ENCODE results near the gene EFCAB11. TPM values are rescaled to one million over a fixed set of nuclear protein-coding genes. Genes with fewer than 3 reads are reported as not detected.

Gene EFCAB11
- total RNA-seq, 1 donor from 2014 or later = 13.9 TPM

DNA sequence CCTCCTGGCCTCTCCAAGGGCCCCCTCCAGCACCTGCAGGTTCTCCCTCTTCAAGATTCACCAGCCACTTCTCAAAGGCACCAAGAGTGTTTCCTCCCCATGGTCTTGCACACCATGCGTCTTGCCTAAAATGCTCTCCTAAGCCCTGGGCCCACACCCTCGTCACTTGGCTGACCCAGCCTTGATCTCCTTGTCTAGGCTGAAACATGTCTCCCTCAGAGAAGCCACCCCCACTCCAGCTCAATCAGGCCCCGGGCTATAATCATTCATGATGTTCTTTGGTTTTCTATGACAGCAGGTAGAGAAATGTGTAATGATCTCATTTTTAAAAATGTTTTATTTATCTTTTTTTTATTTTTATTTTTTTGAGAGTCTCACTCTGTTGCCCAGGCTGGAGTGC is 88.1 kb downstream of the EFCAB11 start:
- DNase-seq (ENCODE audit: low read depth) = no peak

DNA sequence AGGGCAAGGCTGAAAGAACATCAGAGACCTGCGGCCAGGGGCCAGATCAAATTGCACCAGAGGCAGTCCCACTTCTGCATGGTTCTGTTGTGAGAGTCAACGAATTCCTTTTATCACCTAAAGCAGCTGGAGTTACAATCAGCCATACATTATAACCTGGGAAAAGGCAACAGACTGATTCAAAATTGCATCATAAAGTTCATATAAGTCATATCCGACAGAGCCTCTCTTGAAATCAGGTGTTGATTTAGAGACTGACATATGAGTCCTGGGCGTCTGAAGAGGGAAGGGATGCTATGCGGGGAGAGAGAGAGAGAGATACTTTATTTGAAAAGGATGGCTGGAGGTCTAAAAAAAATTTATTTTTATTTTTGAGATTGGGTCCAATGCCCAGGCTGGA is 89.4 kb downstream of the EFCAB11 start:
- DNase-seq (ENCODE audit: low read depth) = no peak

DNA sequence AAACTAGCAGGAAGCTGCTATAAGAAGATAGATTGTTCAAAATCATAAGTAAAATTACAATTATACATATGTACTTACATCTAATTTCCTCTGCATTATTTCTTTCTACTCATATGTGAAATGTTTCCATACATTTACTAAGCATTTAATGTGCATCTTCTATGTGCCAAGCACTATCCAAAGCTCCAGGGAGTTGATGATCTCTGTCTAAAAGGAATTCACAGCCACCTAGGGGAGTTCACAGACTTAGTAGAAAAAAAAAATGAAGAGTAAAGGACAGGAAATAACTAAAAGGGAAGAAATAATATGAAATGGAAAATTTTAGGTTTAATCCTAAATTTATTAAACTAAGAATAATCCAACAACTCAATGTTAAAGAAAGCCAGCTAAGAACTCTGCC is 91.7 kb downstream of the EFCAB11 start:
- no peak for DNase-seq (ENCODE audit: low read depth)

DNA sequence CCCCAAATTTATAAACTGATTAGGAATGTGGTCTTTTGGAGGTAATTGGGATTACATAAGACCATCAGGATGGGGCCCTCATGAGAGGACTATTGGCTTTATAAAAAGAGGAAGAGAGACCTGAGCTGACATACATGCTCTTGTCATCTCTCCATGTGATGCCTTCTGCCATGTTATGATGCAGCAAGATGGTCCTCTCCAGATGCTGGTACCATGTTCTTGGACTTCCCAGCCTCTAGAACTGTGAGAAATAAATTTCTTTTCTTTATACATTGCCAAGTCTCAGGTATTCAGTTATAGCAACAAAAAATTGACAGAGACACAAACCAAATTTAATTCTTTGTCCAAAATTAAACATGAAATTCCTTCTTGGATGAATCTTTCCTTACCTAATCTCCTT is 92.9 kb downstream of the EFCAB11 start:
- no peak for DNase-seq (ENCODE audit: low read depth)

DNA sequence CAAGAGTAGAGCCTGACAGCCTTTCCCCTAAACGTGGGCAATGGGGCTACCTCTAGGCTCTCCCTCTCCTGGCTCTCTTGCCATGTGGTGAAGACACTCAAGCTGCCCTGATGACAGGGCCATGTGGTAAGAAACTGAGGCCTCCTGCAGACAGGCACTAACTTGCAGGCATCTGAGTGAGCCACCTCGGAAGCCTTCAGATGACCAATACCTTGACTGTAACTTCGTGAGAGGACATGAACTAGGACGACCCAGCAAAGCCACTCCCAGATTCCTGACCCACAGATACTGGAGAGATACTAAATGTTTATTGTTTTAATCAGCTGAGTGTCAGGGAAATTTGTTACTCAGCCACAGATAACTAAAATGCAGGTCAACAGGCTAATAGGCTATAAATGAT is 96.4 kb downstream of the EFCAB11 start:
- no peak for DNase-seq (ENCODE audit: low read depth)

- no peak for DNase-seq (ENCODE audit: low read depth)
These were observed 97.6 kb downstream of the EFCAB11 start for GRCh38 chr14:89856871-89857345.

DNA sequence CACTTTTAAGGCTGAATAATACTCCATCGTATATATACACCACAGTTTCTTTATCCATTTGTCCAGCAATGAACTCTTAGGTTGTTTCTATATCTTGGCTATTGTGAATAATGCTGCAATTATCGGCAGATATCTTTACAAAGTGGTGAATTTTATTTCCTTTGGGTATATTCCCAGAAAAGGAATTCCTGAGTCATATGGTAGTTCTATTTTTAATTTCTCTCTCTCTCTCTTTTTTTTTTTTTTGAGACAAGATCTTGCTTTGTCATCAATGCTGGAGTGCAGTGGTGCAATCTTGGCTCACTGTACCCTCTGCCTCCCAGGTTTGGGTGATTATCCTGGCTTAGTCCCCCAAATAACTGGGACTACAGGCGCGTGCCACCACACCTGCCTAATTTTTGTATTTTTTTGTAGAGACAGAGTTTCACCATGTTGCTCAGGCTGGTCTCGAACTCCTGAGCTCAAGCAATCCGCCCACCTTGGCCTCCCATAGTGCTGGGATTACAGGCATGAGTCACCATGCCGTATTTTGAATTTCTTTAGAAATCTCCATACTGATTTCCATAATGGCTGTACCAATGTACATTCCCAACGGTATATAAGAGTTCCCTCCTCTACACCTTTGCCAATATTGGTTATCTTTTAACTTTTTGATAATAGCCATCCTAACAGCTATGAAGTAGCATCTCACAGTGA is 98.4 kb downstream of the EFCAB11 start:
- DNase-seq (ENCODE audit: low read depth) = peak; percentile 18

GRCh38 chr14:89853936-89854693 is 100.4 kb downstream of the EFCAB11 start:
- DNase-seq (ENCODE audit: low read depth) = no peak

GRCh38 chr14:89851106-89851505 is 103.4 kb downstream of the EFCAB11 start:
- DNase-seq (ENCODE audit: low read depth) = no peak

- no peak for DNase-seq (ENCODE audit: low read depth)
These were observed 104.6 kb downstream of the EFCAB11 start for GRCh38 chr14:89849931-89850330.

GRCh38 chr14:89848165-89848564 is 106.4 kb downstream of the EFCAB11 start:
- no peak for DNase-seq (ENCODE audit: low read depth)

- peak; percentile 54 for DNase-seq (ENCODE audit: low read depth)
These were observed 109.2 kb downstream of the EFCAB11 start for GRCh38 chr14:89845346-89845745.

DNA sequence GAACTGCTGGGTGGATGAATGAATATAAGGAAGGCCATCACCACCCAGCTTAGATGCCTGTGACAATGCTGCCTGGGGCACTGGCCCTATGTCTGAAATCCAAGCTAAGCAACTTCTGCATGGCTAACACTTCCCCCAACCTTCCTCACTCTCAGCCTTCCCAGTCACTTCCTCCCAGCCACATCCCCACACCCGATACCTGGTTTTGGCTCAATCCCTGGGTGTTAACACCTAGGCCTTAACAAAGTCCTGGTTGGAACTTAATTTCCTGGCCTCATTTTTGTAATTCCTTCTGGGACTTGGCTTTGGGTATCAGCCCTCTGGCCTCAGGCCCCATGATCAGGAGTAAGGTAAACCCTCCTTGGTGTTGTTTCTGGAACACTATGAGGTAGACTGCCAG is 110.0 kb downstream of the EFCAB11 start:
- no peak for DNase-seq (ENCODE audit: low read depth)

GRCh38 chr14:89842837-89843236 is 111.7 kb downstream of the EFCAB11 start:
- DNase-seq (ENCODE audit: low read depth) = no peak

DNA sequence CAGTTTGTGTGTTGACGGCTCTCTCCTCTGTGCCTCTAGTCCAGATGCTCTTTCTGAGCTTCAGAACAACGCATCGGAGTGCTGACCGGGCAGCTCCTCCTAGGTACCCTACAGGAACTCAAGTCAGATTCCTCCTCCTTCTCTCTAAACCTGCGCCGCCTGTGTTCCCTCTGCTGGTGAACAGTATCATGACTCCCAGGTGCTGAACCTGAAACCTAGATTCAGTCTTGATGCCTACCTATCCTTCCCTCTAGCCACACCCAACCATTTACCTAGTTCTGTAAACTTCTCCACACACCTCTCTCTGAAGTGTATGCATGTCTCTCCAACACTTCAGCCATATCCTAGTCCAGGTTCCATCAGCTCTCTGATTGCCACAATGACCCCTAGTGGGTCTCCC is 112.7 kb downstream of the EFCAB11 start:
- no peak for DNase-seq (ENCODE audit: low read depth)

DNA sequence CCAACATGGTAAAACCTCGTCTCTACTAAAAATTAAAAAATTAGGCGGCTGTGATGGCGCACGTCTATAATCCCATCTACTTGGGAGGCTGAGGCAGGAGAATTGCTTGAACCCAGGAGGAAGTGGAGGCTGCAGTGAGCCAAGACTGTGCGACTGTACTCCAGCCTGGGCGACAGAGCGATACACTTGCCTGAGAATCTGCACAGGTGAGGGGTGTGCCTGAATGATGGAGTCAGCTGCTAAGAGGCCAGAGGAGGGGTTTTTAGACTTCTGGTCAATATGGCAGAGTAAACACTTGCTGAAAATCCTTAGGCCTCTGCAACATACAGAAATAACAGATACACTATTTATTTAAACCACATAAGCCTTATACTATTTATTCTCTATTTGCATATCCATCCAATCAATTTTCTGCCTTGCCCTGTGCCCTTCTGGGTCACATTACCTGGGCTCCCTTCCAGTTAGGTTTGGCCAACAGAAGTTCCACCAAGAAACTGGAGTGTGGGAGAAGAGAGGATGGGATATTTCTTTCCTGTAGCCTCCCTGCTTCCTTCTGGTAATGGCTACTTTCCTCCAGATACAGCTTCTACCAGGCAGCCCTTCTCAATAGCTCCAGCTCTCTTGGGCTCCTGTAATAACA is 117.6 kb downstream of the EFCAB11 start:
- DNase-seq (ENCODE audit: low read depth) = no peak

DNA sequence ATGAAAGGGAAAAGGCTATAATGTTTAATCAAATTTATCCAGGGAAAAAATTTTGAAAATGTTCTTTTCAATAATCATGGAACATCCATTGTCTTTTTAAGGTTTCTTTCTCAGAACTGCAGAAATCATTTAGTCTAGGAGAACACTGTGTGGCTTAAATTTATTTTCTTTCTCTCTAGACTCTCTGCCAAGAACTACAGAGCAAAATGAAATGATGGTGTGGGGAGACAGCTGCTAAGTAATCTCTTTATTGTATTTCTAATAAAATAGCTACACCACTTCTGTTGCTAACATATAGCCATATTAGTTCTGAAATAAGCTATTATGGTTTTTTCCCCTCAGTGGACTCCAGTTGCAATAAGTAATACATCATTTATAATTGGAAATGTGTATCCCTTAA is 120.9 kb downstream of the EFCAB11 start:
- no peak for DNase-seq (ENCODE audit: low read depth)

- DNase-seq (ENCODE audit: low read depth) = no peak
These were observed 121.4 kb downstream of the EFCAB11 start for GRCh38 chr14:89833120-89833532.

DNA sequence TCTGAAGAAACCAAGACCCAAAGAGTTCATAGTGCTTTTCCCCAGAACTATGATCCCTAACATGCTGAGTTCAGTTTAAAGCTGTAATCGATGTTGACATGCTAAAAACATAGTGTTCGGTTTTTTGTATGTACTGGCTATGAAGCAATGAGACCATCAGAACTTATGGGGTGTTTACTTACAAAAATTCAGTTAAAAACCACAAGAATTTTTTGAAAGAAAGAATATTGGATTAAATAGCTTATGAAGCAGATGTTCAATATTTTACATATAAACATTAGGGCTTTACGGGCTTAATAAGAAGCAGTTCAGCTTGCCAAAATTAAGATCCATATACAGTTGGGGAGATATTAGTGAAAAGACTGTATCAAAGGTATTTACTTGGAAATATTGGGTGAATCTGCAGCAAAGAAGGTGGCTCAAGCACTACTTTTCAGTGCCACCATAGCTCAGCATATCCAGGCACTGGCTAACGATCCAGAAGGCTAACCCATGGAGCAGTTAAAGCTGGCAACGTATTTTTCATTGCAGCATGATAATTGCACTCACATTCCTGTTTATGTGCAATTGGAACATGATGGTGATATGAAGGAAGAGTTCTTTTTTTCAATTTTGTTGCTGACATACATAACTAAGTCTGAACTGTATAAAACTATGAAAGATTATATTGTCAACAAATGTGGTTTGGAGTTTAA is 125.9 kb downstream of the EFCAB11 start:
- DNase-seq (ENCODE audit: low read depth) = no peak

GRCh38 chr14:89827265-89827664 is 127.3 kb downstream of the EFCAB11 start:
- no peak for DNase-seq (ENCODE audit: low read depth)

DNA sequence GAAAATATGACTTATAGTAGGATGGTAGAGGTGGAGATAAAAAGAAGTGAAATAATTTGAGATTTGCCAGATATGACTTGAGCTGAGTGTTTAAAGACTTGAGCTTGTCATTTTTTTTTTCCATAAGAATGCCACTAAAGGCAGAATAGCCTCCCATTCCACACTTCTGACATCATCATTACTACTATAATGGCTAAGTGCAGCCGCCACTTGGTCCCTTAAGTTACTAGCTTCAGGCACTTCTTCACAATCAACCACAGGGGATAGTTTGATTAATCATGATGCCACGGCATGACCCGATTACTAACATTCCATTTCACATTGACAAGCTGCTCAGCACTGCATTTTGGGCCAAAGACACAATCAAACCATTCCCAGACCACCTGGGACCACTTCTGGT is 127.9 kb downstream of the EFCAB11 start:
- peak; percentile 6 for DNase-seq (ENCODE audit: low read depth)

DNA sequence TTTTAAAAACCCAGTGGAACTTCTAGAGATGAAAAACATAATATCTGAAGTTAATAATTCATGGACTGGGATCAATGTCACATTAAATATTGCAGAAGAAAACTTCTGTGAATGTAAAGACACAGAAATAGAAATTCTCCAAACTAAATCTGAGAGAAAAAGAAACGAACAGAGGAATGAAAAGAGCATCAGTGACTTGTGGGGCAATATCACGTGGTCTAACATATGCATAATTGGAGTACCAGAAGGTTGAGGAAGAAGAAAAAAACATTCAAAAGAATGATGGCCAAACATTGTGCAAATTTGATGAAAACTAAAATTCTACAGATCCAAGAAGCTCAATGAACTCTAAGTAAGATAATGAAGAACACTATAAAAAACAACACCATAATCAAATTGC is 130.8 kb downstream of the EFCAB11 start:
- no peak for DNase-seq (ENCODE audit: low read depth)
